Stimulated activated CD4-positive, alpha-beta T cell treated with anti-CD3 and anti-CD28 coated beads, Interleukin-2, amount 100 ng/mL, for 48 hours (primary cell): Measurements from ENCODE around the gene SPON2.
"Not testable (repeated sequence)": the region's sequence is repeated elsewhere in the genome, so short reads cannot be mapped to it uniquely, and the experiment has no call there.

Experiments
- DNase-seq, 2 donors: peaks; one replicate each; pipeline ENCODE4 v3.0.0-alpha.2; 2020

The SPON2 gene

GRCh38 chr4:1136048-1136447 is 36.3 kb downstream of the SPON2 start:
- DNase-seq, result no peak

DNA sequence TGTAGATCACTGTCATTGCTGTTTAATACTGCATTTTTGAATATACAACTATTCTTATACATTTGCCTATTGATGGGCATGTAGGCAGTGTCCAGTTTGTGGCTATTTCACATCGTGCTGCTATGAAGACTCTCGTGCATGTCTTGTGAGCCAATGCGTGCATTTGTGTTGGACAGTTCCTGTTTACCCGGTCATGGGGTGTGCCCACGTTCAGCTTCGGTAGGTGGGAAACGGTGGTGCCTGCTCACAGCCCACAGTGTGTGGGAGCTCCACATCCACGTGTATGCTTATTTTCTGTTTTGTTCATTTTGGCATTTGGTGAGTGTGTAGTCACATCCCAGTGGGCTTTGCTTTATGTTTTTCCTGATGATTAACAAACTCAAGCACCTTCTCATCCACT is 39.4 kb downstream of the SPON2 start:
- DNase-seq, result no peak

DNA sequence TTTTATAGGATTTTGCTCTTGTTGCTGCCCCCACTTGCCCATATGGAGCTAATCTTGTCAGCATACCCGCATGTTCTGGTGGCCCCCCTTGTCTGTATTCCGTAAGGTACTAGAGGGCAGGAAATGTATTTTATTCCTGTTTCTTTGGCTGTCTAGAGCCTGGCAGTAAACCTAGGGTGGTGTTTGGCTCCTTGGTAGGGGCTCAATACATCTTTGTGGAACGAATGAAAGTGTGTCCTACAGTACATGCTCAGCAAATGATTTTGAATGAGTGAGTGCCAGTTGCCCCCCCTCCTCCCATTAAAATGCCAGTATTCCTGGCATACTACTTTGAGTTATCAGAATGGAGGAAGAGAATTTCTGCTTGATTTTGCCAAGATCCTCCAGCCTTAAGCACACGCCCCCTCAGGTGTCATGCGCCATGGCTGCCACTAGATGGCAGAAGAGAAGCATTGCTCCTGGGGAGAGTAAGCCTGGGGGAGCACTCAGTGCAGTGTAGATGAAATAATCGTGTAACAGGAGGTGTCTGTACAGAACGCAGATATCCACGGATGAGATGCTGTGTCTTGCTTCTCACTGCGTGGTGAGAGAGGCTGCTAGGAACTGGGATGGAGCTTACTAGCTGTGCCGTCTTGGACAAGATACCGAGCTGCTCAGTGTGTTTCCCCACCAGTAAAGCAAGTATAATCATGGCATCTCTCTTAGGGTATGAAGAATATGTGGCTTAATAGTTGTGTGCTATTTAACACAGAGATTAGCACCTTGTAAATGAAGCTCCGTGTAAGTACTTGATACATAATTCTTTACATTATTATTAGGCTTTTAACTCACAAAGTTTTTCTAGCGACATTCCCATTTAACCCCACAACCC is 41.8 kb downstream of the SPON2 start:
- peak; percentile 67 to 74 for DNase-seq

GRCh38 chr4:1126506-1126905 is 45.9 kb downstream of the SPON2 start:
- DNase-seq, result no peak

DNA sequence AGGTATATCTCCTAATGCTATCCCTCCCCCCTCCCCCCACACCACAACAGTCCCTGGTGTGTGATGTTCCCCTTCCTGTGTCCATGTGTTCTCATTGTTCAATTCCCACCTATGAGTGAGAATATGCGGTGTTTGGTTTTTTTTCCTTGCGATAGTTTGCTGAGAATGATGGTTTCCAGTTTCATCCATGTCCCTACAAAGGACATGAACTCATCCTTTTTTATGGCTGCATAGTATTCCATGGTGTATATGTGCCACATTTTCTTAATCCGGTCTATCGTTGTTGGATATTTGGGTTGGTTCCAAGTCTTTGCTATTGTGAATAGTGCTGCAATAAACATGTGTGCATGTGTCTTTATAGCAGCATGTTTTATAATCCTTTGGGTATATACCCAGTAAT is 46.9 kb downstream of the SPON2 start:
- not testable (repeated sequence) for DNase-seq

GRCh38 chr4:1124818-1125217 is 47.6 kb downstream of the SPON2 start:
- no peak for DNase-seq

GRCh38 chr4:1122505-1122904 is 49.9 kb downstream of the SPON2 start:
- no peak for DNase-seq
